ENCODE data around the gene LHFPL2.
"Not testable (repeated sequence)": the region's sequence is repeated elsewhere in the genome, so short reads cannot be mapped to it uniquely, and the experiment has no call there.

Gene LHFPL2

DNA sequence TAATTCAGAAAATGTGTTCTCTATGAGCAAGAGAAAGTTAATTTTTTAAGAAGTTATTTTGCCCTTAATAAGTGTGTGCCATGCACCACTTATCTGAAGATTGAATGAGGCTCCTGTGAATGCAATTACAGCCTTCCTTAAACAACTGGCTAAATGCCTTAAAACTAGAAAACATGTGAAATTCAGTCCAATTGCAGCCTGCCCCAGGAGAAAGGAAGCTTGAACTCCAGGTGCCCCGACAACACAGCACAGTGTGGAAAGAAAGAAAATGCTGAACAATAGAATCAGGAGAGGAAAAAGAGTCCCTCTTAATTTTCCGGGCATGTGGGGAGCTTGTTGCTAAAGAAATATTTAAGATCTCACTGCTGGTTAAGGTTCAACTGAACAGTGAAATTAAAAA, 8.8 kb downstream of the LHFPL2 start:
- no peak for DNase-seq

DNA sequence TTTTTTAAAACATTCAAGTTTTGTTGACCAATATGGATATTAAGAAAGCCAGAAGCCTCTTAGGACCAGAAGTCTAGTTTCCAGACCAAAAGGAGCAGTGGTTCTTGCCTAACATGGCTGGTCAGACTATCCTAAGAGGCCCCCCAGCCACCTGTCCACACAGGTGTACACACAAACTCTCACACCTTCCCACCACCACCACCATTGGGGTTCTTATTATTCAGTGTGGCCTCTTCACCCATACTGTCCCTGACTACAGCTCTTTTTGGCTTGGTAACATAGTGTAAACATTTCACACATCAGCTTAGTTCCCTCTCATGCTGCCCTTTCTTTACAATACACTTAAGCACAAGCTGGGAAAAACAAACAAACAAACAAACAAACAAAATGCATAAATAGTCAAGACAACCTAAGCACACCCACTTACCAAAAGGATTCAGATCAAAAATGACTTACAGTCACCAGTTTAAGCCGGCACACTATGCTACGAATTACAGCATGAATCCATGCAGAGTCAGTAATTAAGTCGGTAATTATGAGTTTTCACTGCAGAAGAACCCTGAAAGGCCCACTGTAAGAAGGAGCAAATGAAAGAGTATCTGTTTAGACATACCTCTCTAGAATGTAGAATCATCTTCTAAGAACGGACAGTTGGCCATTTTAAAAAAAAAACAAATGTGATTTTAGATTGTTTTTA, 9.5 kb downstream of the LHFPL2 start:
- no peak for DNase-seq

DNA sequence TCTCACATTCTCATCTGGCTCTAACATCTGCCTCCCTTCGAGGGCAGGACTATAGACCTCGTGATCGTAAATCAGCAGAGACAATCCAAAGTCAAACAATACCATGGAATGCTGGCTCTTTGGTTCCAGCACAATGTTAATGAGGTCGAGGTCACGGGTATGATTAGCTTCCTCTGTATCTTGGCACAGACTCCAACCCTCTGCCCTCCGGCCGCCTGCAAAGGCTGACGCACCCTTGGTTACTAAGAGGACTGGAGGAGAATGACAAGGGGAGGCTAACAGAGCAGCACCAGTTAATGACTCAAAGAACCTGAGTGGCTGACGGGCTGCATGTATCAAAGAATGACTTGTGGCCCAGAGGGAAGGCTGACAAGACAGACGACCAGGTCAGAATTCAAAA, 10.1 kb downstream of the LHFPL2 start:
- DNase-seq, result no peak

DNA sequence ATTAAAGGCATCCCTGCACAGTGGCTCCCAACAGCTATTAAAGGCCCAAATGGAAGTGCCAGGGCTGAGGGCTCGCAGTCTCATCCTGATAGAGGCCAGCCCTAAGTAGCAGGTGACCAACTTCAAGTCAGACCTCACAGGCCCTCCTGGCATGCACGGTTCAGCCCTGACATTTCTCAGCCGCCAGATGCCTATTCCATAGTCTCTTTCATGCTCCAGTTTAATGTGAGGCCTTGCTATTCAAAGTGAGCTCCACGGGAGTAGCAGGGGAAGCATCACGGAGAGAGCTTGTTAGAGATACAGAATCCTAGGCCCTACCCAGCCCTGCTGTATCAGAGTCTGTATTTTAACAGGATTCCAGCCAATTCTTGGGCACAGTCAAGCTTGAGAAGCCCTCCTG, 11.1 kb downstream of the LHFPL2 start:
- no peak for DNase-seq

DNA sequence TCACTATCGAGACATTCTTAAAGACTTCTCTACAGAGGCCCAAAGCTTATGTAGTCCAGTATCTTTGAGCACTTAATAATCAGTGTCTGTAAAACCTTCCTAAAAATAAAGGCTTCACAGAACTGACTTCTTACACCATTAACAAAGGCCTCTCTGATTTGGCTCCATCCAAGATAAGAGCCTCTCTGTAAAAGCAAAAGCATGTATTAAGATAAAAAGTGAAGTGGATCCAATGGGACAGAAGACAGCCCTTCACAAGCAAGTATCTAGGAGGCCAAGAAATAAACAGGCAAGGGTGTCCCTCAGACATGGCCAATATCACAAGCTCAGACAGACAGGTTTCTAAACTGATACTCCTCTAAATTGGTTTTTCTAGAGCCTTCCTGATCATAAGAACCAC, 11.9 kb downstream of the LHFPL2 start:
- DNase-seq, result no peak

DNA sequence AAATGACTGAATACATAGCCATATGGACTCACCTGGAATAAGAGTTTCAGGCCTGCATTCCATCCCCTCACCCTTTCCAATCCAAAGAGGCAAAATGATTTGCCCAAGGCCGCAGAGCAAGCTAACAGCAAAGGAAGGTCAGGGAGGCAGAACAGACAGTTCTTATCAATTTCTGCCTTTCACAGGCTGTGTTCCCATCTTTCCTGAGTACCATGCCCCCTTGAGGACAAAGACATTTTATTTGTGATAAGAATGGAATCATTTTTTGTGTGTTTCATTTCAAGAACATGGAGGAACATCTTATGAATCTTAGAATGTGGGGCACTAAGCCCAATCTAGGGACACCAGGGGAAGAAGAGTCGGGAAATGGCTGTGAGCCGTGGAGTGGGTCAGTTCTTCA, 13.9 kb downstream of the LHFPL2 start:
- no peak for DNase-seq

DNA sequence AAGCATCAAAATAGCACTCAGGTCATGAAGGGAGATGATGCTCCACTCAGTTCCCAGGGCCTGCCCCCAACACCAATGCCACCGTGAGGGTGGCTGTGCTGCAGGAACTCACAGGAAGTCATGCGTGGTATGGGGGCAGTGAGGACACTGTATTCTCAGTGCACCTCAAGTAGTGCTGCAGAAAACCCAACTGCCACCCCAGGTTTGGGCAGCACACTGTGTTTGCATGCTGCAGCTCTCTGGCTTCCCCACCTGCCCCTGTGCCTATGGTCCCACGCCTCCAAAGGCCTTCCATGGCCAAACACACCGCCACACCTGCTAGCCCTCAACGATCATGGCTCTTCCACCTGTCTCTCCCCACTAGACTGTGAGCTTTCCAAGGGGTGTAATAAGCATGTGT, 14.3 kb downstream of the LHFPL2 start:
- no peak for DNase-seq

DNA sequence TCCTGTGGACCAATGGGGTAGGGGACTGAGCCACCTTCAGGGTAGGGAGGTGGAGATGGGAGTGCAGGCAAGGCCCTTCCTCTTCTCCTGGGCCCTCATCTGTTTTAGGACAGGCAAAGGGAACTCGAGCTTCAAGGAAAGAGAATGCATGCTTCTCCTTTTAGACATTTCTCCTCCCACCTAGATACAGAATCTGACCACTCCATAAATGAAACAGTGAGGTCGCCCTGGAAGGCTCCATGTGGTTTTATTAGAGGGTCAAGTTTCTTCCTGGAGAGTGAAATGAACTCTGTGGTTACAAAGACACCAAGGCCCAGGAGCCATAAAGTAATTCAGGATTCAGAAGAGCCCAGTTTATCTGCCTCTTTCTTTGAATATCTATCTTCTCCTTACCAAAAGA, 14.9 kb downstream of the LHFPL2 start:
- DNase-seq, result no peak

DNA sequence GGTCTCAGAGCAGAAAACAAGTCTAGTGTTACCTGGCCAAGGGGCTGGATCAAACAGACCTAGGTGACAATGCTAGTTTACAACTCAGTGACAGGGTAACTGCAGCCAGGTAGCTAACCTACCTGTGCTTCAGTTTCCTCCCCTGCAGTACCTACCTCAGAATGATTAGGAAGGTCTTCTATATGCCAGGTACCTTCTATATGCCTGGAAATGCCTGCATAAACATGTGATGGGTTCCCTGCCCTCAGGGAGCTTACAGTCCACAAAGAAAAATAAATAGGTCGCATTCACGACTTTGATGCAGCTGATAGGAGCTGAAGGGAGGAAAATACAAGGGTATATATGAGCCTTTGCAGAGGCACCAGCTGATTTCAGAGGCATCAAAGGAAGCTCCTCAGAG, 16.1 kb downstream of the LHFPL2 start:
- DNase-seq, result no peak

DNA sequence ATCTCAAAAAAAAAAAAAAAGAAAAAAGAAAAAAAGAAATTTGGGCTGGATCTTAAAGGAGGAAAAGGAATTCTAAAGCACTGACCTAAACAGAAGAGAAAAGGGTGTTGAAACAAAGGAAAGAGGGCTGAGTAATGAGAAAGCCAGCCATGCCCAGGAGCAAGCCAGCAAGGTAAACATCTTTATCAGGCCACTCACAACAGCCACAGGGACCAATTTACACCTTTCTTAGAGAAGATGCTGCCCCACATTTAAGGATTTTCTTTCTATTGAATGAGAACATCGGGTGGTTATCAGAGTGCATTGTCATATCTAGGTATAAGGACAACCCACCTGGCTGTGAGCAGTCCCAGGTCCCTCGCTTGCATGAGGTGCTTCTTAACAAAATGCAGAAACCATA, 16.6 kb downstream of the LHFPL2 start:
- no peak for DNase-seq

DNA sequence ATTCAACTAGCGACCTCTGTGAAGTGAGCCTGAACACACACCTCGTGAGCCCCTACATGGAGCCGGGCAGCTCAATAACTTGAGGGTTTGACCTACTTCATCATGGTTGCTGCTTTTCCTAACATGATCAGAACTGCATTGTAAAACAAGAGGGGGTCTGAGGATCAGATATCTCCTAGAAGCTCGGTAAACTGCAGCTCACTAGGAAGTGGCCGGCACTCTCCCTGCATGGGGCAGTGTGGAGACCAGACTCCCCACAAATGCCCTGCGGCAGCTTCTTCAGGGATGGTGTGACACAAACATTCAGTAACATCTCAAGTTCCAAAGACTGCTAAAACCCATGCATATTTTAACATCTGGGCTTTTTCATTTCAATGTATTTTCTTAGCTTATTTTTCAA, 18.5 kb downstream of the LHFPL2 start:
- DNase-seq, result no peak

DNA sequence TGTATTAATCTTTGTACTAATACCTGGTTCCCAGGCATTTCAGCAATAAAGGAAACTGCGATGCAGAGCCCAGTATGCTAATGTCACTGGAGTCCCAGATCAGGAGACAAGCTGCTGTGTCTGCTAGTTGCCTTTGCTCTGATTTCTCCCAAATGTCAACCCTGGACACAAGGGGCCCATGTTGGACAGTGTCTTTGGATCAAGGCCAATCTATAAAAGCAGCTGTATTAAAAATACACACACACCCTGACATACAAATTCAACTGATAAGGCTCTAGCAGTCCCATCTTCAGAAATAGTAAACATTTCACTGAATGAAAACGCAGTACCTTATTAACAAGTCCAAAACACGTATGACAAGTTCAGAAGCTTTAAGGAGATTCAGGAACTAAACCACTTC, 18.9 kb downstream of the LHFPL2 start:
- DNase-seq, result no peak

DNA sequence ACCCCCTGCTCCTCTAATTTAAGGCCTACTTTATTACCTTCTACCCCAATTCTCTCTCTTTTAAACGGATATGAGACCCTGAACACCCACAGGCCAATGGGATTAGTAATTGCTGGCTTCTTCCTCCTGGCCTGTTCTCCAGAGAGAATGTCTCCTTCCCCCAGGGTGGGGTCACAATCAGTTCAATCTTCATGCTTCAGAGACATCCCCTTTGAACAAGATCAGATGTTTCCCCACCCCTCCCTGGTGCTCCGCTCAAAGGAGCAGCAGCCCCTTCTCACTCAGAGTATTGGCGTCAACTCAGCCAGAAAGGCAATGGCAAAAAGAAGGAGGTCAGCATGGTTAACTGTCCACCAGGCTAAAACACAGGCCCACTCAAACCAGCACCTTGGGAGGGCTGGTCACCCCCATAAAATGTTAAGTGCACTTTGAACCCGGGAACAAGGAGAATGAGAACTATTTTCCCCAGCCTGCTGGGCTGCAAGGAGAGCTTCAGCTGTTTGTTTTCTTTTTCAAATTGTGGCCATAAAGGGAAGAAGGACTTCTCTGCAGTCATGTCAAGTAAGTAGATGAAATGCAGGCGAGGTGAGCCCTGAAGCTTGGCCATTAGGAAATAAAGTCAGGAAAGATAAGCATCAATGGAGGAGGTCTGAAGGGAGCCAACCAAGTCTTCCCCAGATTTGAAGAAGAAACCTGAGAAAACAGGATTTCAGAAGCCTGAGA, 20.1 kb downstream of the LHFPL2 start:
- DNase-seq, result no peak

DNA sequence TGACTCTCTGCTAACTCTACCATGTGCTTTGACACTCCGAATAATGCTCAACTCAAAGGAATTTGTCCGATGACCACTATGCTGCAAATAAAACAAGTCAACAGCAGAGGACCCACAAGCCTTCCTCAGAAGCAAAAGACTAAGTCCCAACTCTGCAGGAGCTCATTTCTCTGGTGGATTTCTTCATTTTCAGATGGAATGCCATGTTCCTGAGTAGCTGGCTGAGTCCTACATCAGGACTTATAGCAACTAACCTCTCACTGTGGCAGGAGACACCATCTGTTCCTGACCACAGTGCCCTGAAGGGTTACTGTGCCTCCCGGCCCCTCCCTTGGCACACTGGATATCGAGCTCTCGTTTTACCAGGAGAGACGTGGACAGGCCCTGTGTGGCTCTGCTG, 20.8 kb downstream of the LHFPL2 start:
- no peak for DNase-seq

DNA sequence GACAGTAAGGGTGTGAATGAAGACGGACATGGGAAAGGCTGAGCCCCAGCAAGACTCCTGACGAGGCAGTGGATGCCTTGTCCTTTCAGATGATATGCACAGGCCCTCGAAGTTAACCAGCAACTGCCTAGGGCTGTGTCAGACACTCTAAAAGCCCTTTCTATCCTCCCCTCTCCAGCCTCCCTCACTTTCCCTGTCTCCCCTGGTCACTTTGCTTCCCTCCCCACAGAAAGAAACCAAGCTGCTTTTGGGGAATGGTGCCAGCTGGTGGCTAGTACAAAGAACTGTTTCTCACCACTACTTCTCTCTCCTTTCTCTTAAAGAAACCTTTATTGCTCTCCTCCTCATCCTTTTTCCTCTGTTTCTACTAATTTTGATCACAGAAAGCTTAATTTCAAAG, 21.4 kb downstream of the LHFPL2 start:
- DNase-seq, result no peak

DNA sequence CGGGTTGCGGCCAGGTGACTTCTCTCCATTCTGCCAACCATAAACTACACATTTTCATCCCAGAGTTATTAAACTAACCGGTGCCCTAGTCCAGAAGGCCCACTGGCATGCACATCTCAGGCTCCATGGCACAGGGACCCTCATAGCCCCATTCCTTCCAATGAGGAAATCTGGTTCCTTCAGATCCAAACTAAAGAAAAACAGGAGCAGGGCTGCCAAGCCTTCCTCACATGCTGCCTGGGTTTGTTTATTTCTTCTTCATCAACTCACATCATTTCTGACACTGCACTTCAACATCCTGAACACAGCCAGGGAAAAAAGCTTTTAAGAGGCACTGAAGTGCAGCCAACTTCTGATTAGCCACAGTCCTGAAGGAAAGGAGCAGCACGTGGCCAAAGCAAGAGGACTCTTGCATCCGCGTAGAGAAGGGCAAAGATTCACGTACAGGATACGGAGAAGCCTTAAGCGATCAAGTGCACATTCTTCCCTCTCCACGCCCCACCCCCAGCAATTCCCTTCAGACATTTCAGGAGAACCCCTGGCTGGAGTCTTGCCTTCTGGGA, 22.5 kb downstream of the LHFPL2 start:
- DNase-seq, result no peak

DNA sequence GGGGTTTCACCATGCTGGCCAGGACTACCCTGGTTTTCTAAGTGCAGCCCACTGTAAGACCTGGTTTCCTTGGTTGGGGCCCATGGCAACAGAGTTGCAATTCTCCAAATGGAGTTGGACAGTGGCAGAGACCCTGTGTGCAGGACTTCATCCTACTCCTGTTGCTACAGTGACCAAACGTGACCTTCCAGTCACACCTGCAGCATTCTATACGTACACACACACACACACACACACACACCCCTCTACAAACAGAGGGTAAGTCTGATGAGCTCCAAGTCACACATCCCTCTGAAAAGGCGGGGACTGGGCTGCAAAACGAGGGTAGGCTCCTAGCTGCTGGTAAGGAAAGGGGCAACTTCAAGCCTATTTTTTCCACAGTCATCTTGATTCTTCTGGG, 23.6 kb downstream of the LHFPL2 start:
- no peak for DNase-seq

DNA sequence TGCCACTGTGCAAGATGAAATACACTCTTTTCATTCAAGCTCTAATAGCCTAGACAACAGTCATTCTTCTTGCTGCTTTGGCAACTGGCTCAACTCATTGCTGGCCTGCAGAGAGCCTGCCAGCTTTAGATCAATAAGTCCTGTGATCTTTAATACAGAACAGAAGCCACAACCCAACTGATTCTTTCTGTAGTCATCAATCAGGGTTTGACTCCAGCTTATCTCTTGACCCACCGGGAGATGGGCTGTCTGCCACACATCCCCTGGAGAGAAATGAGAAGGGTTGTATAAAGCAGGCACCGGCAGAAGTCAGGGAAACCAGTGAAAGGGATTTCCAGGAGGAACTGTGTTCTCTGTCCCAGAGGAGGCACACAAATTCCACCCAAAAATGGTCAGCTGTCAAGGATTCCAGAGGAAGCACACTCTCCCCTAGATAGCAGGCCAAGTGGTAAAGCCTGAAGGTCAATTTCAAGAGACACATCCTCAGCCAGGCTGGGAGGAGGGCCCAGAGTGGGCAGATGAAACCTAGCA, 24.5 kb downstream of the LHFPL2 start:
- no peak for DNase-seq

DNA sequence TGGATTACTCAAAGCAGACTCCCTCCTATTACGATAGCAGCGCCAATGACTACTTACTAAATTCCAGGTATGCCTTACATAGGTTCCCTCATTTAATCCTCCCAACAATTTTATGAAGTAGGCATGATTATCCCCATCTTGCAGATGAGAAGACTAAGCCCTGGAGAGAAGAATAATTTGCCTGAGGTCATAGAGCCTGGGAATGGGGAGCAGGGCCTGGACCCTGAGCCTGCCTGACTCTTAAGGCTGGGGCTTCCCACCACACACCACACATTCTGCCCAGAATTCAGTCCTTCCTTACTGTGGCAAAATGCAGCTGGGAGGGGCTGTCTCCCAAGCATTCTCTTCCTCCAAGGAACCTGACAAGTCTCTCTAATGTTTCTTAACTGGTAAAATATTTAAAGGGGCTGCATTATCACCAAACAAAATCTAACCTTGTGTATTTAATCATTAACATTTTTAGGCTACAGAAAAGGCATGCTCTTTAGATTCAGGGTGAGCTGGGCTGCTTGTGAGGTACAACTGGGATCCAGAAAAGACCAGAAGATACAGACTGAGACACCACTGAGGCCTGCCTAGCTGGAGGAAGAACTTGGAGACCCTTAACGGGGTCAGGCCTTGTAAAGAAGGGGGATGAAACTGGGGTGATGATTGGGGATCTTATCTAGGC, 26.1 kb downstream of the LHFPL2 start:
- DNase-seq, result no peak

DNA sequence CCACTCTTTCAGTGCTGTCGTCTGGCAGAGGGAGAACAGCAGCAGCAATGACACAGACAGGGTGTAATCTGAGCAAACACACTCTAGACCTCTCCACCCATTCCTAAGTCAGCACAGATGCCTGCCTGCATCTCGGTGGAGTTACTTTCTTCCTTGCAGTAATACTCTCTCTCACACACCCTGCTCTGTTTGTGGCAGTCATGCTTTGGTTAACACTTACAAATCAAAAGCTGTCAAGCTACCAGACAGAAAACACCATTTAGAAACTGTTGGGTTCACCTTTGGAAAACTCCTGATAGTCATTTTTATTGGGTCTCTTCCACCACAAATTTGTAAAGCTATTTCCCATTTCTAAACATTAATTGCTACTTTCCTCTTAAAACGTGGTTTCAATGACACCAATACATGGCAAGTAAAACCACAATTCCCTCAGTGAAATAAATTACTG, 27.3 kb downstream of the LHFPL2 start:
- DNase-seq, result no peak

DNA sequence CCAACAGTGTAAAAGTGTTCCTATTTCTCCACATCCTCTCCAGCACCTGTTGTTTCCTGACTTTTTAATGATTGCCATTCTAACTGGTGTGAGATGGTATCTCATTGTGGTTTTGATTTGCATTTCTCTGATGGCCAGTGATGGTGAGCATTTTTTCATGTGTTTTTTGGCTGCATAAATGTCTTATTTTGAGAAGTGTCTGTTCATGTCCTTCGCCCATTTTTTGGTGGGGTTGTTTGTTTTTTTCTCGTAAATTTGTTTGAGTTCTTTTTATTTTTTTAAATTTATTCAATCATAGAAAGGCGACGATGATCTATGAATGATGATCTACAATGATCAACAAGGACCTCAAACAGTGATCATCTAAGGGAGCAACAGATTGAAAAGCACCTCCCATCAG, 28.5 kb downstream of the LHFPL2 start:
- not testable (repeated sequence) for DNase-seq

DNA sequence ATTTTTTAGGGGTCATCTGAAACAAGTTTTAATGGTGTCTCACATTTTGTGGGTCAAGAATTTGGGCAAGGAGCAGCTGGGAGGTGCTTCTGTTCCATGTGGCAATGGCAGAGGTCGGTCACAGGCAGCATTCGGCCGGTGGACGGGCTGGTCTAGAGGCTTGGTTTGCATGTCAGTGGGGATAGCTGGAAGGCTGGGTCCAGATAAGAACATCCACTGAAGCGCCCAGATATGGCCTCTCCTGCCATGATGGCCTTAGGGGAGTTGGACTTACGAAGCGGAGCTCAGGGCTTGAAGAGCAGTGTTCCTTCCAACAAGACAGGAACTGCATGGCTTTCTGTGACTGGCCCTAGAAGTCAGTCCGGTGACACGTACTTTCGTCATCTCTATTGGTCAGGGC, 30.3 kb downstream of the LHFPL2 start:
- no peak for DNase-seq

DNA sequence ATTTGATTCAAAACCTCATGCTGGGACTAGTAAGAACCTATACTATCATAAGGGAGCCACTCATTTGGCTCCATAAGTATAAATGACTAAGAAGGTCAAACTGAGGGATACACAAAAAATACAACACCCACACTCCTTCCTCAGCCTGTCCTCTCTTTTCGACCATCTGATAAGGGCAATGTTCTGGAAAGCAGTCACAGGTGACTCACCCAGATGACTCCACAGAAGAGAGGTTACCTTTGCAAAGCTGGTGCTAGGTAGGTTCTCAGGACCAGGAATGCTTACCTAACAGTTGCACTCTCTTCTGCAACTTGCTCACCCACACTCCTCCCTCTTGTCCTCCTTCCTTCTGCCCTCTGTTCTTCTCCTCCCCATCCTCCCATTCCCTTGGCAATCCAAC, 32.9 kb downstream of the LHFPL2 start:
- no peak for DNase-seq

DNA sequence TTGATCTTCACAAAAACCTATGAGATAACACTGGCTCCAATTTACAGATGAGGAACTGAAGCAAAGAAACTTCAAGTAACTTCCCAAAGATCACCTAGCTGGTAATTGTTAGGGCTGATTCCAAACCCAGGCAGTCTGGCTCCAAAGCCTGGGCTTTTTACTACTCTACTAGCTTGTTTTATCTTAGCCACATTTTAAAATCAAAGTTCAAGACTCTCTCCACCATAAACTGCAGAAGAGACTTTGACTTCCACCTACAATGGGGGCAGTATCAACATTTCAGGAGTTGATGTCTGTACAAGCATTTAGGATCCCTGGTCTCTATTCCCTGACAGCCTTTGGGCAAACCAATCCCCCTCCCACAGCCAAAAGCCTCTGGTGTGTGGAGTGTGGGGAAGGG, 33.8 kb downstream of the LHFPL2 start:
- no peak for DNase-seq

Data from activated T-cell treated with anti-CD3 and anti-CD28 coated beads for 4 hours (primary cell).